Testis (tissue), 3 donors: ENCODE results near the gene ZCCHC14. TPM values are rescaled to one million over a fixed set of nuclear protein-coding genes. Genes with fewer than 3 reads are reported as not detected.

Experiments
- DNase-seq: peaks from one replicate; pipeline ENCODE4 v3.0.0-alpha.2; 2019
- H3K27ac ChIP-seq, 2 donors: fragments of 200-600 bp; sonication (generic); one replicate each; pipeline ENCODE4 v1.5.1; 2019
- H3K27me3 ChIP-seq: fragments of 200-600 bp; sonication (generic); one replicate; pipeline ENCODE4 v1.5.1; 2019
- H3K36me3 ChIP-seq: fragments of 200-600 bp; sonication (generic); one replicate; pipeline ENCODE4 v1.5.1; 2017; ENCODE audit warnings: low read depth; ENCODE audit errors: missing control alignments
- H3K4me1 ChIP-seq: fragments of 200-600 bp; sonication (generic); one replicate; pipeline ENCODE4 v1.5.1; 2019
- H3K4me3 ChIP-seq, 2 donors: fragments of 200-600 bp; sonication (generic); one replicate each; pipeline ENCODE4 v1.5.1; 2017 to 2019
- H3K9me3 ChIP-seq: fragments of 200-600 bp; sonication (generic); one replicate; pipeline ENCODE4 v1.5.1; 2017
- CTCF ChIP-seq, 3 experiments: fragments of 450-650 bp in 2 of 3; fragments of 200-600 bp in 1 of 3; sonication (generic) in 1 of 3; IDR thresholded peaks; one replicate each; pipeline ENCODE4 v1.5.1; 2016 to 2019; ENCODE audit warnings: antibody characterized with exemption in 3 of 3, mild to moderate bottlenecking in 2 of 3, moderate library complexity in 1 of 3
- POLR2A ChIP-seq: fragments of 450-650 bp; IDR thresholded peaks from one replicate; pipeline ENCODE4 v1.6.1; 2017; ENCODE audit warnings: antibody characterized with exemption, mild to moderate bottlenecking, moderate library complexity
- WGBS, 2 donors: methylation state at CpG; one replicate each; pipeline ENCODE4 v1.1.5; 2018; 5-methylcytosine and 5-hydroxymethylcytosine counted together
- intact Hi-C: fragments of 100-400 bp; cut with DNase I; formaldehyde crosslinking; loops from one replicate; pipeline ENCODE4 v1.15.1; 2023; ENCODE audit warnings: low total_unique reads
- polyA plus RNA-seq: library from polyadenylated mRNA; stranded (reverse); fragments of 350-450 nt; fragmentation: Illumina TruSeq; extraction: RNeasy Lipid Tissue Mini Kit (QIAGEN cat#74804); gene quantifications from one replicate; pipeline ENCODE4 v1.2.3, GENCODE V29; 2014; ENCODE audit warnings: low read depth, low replicate concordance; ENCODE audit not compliant: insufficient read depth
- total RNA-seq, 2 donors: library from RNA; depleted of rRNA; stranded (reverse); fragments of >200 nt; gene quantifications; one replicate each; pipeline ENCODE4 v1.2.3, GENCODE V29; 2016

Gene ZCCHC14
- total and polyA plus RNA-seq, 3 donors from 2014 or later, result 82.3 to 130 (median 94.0) TPM

- no peak for TF ChIP-seq POLR2A
- TF ChIP-seq CTCF (IDR thresholded peaks at IDR 0.05), result no peak
- Histone ChIP-seq H3K27me3 (no peaks in the 10 kb centered on the region), H3K27ac (no peak overlapping the region), H3K4me1 (no peaks in the 10 kb centered on the region), H3K4me3 (no peak overlapping the region), H3K36me3 (no peaks in the 10 kb centered on the region), H3K9me3 (no peaks in the 10 kb centered on the region)
- no peak for DNase-seq
- intact Hi-C loops, result loop anchor here (10.0 kb wide), 2 partner anchors 217 to 347 kb away; partner anchors contain the start of gene KLHDC4
- 57 to 90% methylated on average over 1 to 13 of the region's 13 CpGs for WGBS, 2 donors
These were observed 75.3 kb downstream of the ZCCHC14 start for GRCh38 chr16:87417528-87417910.

GRCh38 chr16:87416826-87417527 lies 75.8 kb downstream of the ZCCHC14 start:
- intact Hi-C loops, result loop anchor here (10.0 kb wide), 2 partner anchors 218 to 348 kb away; partner anchors contain the start of gene KLHDC4
- WGBS, 2 donors, result 73 to 77% methylated on average over 20 to 23 of the region's 23 CpGs
- H3K4me1 ChIP-seq, result no peaks in the 10 kb centered on the region
- no peak overlapping the region for H3K4me3 ChIP-seq
- H3K36me3 ChIP-seq, result no peaks in the 10 kb centered on the region
- no peak for TF ChIP-seq POLR2A
- peak; percentile 60 to 77 (median 67) for TF ChIP-seq CTCF (IDR thresholded peaks at IDR 0.05)
- H3K9me3 ChIP-seq, result no peaks in the 10 kb centered on the region
- no peaks in the 10 kb centered on the region for H3K27me3 ChIP-seq
- no peak overlapping the region for H3K27ac ChIP-seq
- peak; percentile 67 for DNase-seq

DNA sequence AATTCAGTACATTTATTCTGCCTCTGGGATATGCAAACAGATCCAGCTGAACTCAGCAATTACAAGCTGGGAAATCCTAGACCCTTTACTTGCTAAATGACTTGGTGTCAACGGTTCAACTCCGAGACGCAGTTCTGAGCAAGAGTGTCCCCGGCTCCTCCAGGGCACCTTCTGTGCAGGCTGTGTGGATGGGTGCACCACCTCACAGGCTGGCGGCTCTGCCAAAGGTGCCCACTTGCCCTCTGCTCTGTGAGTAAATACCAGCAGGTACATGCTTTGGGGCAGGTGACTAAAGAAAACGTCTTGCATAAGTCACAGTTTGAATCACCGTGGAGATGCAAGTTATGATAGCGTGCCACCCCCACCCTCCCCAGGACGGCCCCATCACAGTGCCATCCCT lies 77.4 kb downstream of the ZCCHC14 start:
- no peak for DNase-seq
- Histone ChIP-seq H3K36me3 (no peaks in the 10 kb centered on the region), H3K4me3 (no peak overlapping the region), H3K27me3 (no peaks in the 10 kb centered on the region), H3K4me1 (no peaks in the 10 kb centered on the region), H3K27ac (no peak overlapping the region), H3K9me3 (no peaks in the 10 kb centered on the region)
- no peak for TF ChIP-seq CTCF (IDR thresholded peaks at IDR 0.05)
- no peak for TF ChIP-seq POLR2A
- WGBS, 2 donors, result 91% methylated on average over 8 to 9 of the region's 9 CpGs
- intact Hi-C loops, result loop anchor here (10.0 kb wide), 2 partner anchors 219 to 349 kb away; partner anchors contain the start of gene KLHDC4

DNA sequence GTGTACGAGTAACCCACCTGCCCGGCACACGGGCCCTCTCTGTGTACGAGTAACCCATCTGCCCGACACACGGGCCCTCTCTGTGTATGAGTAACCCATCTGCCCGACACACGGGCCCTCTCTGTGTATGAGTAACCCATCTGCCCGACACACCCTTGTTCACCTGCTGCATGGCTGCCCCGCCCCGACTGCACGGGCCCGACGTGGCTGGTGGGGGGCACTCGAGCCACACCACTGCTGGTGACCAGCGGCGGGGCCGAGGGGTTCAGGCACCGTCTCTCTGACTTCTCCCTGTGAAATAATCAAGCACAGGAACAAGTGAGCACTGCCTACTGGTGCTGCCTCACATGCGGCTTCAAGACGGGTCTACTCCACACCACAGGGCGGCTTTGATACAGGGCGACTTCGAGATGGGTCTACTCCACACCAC lies 78.6 kb downstream of the ZCCHC14 start:
- WGBS, 2 donors, result 82 to 92% methylated on average over 16 to 24 of the region's 24 CpGs
- DNase-seq, result no peak
- Histone ChIP-seq H3K4me3 (no peak overlapping the region), H3K9me3 (no peaks in the 10 kb centered on the region), H3K4me1 (no peaks in the 10 kb centered on the region), H3K36me3 (peaks cover 3% of the 10 kb centered on the region), H3K27ac (no peak overlapping the region), H3K27me3 (no peaks in the 10 kb centered on the region)
- intact Hi-C loops, result loop anchor here (10.0 kb wide), 2 partner anchors 221 to 351 kb away; partner anchors contain the start of gene KLHDC4
- no peak for TF ChIP-seq CTCF (IDR thresholded peaks at IDR 0.05)
- TF ChIP-seq POLR2A, result no peak
